Right hindlimb (tissue), 1 donor: ENCODE data around the gene MTMR11.
"Not testable (repeated sequence)": the region's sequence is repeated elsewhere in the genome, so short reads cannot be mapped to it uniquely, and the experiment has no call there.

ENCODE experiments used
- DNase-seq: peaks from one replicate; pipeline ENCODE4 v3.0.0-alpha.2; 2018

MTMR11 gene

GRCh38 chr1:149936170-149936991 is at the start of gene MTMR11:
MTMR11 (minus strand) TSS chr1:149936879; CDS start chr1:149936647, 232 bp downstream.
- peak; percentile 67 for DNase-seq

- DNase-seq: no peak
Observed at GRCh38 chr1:149979972-149980540, 43.4 kb upstream of the MTMR11 start.

GRCh38 chr1:149979245-149979971 is 42.7 kb upstream of the MTMR11 start:
- DNase-seq: no peak

GRCh38 chr1:149978547-149979023 is 41.9 kb upstream of the MTMR11 start:
- no peak for DNase-seq

GRCh38 chr1:149977345-149977744 is 40.7 kb upstream of the MTMR11 start:
- DNase-seq: no peak

GRCh38 chr1:149972547-149972946 is 35.9 kb upstream of the MTMR11 start:
- DNase-seq: no peak

GRCh38 chr1:149967646-149968045 is 31.0 kb upstream of the MTMR11 start:
- no peak for DNase-seq

- DNase-seq: no peak
Observed at GRCh38 chr1:149967041-149967440, 30.4 kb upstream of the MTMR11 start.

GRCh38 chr1:149966405-149966804 is 29.7 kb upstream of the MTMR11 start:
- no peak for DNase-seq

- DNase-seq: no peak
Observed at GRCh38 chr1:149965440-149965839, 28.8 kb upstream of the MTMR11 start.

GRCh38 chr1:149963358-149963757 is 26.7 kb upstream of the MTMR11 start:
- no peak for DNase-seq

GRCh38 chr1:149962736-149963135 is 26.1 kb upstream of the MTMR11 start:
- DNase-seq: no peak

- peak; percentile 46 for DNase-seq
Observed at GRCh38 chr1:149962039-149962647, 25.5 kb upstream of the MTMR11 start.

- not testable (repeated sequence) for DNase-seq
Observed at GRCh38 chr1:149957548-149957947, 20.9 kb upstream of the MTMR11 start.

GRCh38 chr1:149949911-149950310 is 13.2 kb upstream of the MTMR11 start:
- DNase-seq: no peak

- DNase-seq: no peak
Observed at GRCh38 chr1:149945206-149945605, 8.5 kb upstream of the MTMR11 start.

- DNase-seq: no peak
Observed at GRCh38 chr1:149942885-149943284, 6.2 kb upstream of the MTMR11 start.

- peak; percentile 58 for DNase-seq
Observed at GRCh38 chr1:149942207-149942606, 5.5 kb upstream of the MTMR11 start.

- DNase-seq: no peak
Observed at GRCh38 chr1:149940427-149940826, 3.7 kb upstream of the MTMR11 start.

GRCh38 chr1:149938668-149939003 is 2.0 kb upstream of the MTMR11 start:
- not testable (repeated sequence) for DNase-seq

- DNase-seq: peak; percentile 61
Observed at GRCh38 chr1:149937759-149938158, 1.1 kb upstream of the MTMR11 start.

GRCh38 chr1:149936992-149937705 is 470 bp upstream of the MTMR11 start:
- DNase-seq: peak; percentile 58

- peak; percentile 32 for DNase-seq
Observed at GRCh38 chr1:149934356-149934755, 2.3 kb downstream of the MTMR11 start.
